Loucy (cell line): Measurements from ENCODE around the gene ZNF775.

Source experiments
- H2AFZ ChIP-seq: fragments of 200-600 bp; sonication (generic); 2 replicates; pipeline ENCODE4 v1.6.0; 2016; ENCODE audit warnings: antibody characterized with exemption, mild to moderate bottlenecking, low read length, moderate library complexity
- H3F3A ChIP-seq: fragments of 200-600 bp; 2 replicates; pipeline ENCODE4 v1.6.0; 2016; ENCODE audit warnings: antibody characterized with exemption, low read depth, mild to moderate bottlenecking
- H3K27me3 ChIP-seq: fragments of 200-600 bp; sonication (generic); 2 replicates; pipeline ENCODE4 v1.6.1; 2014; ENCODE audit warnings: low read length, mild to moderate bottlenecking; ENCODE audit not compliant: insufficient read depth, poor library complexity, severe bottlenecking
- H3K36me3 ChIP-seq: fragments of 200-600 bp; sonication (generic); 2 replicates; pipeline ENCODE4 v1.6.1; 2016; ENCODE audit warnings: low read length; ENCODE audit not compliant: insufficient read depth
- H3K4me1 ChIP-seq: fragments of 200-600 bp; sonication (generic); 2 replicates; pipeline ENCODE4 v1.5.1; 2014; ENCODE audit warnings: low read length, mild to moderate bottlenecking; ENCODE audit not compliant: insufficient read depth, poor library complexity, severe bottlenecking
- H3K4me2 ChIP-seq: fragments of 200-600 bp; sonication (generic); 2 replicates; pipeline ENCODE4 v1.6.0; 2014; ENCODE audit warnings: antibody characterized with exemption, low read length, low read depth, mild to moderate bottlenecking; ENCODE audit not compliant: poor library complexity, severe bottlenecking
- H3K4me3 ChIP-seq: fragments of 200-600 bp; sonication (generic); 2 replicates; pipeline ENCODE4 v1.5.1; 2014; ENCODE audit warnings: low read length, mild to moderate bottlenecking, mixed read lengths; ENCODE audit not compliant: poor library complexity, severe bottlenecking
- H3K79me2 ChIP-seq: fragments of 200-600 bp; sonication (generic); 2 replicates; pipeline ENCODE4 v1.6.1; 2014; ENCODE audit warnings: low read length; ENCODE audit not compliant: insufficient read depth
- H3K9ac ChIP-seq: fragments of 200-600 bp; sonication (generic); 2 replicates; pipeline ENCODE4 v1.6.0; 2014; ENCODE audit warnings: mild to moderate bottlenecking, low read depth, low read length, moderate library complexity; ENCODE audit not compliant: poor library complexity, severe bottlenecking
- H3K9me2 ChIP-seq: fragments of 200-600 bp; sonication (generic); replicated peaks from 2 replicates; pipeline ENCODE4 v1.6.1; 2016; ENCODE audit warnings: low read depth, low read length, mixed read lengths
- H3K9me3 ChIP-seq: fragments of 200-600 bp; sonication (generic); 2 replicates; pipeline ENCODE4 v1.6.1; 2014; ENCODE audit warnings: mild to moderate bottlenecking, antibody characterized with exemption, low read length, low read depth; ENCODE audit not compliant: insufficient read depth
- H4K20me1 ChIP-seq: fragments of 200-600 bp; sonication (generic); 2 replicates; pipeline ENCODE4 v1.6.0; 2014; ENCODE audit warnings: antibody characterized with exemption, low read length, mild to moderate bottlenecking; ENCODE audit not compliant: insufficient read depth, poor library complexity, severe bottlenecking
- EZH2phosphoT487 ChIP-seq: fragments of 200-600 bp; IDR thresholded peaks from 2 replicates; pipeline ENCODE4 v1.6.1; 2018; ENCODE audit warnings: antibody characterized with exemption, mild to moderate bottlenecking, moderate library complexity, borderline replicate concordance
- TF ChIP-seq, protein P1 (sequence below): fragments of 200-600 bp; sonication (generic); conservative IDR thresholded peaks from 2 replicates; pipeline ENCODE4 v1.5.1; 2014; ENCODE audit warnings: mild to moderate bottlenecking, antibody characterized with exemption, low read length

Gene ZNF775

DNA sequence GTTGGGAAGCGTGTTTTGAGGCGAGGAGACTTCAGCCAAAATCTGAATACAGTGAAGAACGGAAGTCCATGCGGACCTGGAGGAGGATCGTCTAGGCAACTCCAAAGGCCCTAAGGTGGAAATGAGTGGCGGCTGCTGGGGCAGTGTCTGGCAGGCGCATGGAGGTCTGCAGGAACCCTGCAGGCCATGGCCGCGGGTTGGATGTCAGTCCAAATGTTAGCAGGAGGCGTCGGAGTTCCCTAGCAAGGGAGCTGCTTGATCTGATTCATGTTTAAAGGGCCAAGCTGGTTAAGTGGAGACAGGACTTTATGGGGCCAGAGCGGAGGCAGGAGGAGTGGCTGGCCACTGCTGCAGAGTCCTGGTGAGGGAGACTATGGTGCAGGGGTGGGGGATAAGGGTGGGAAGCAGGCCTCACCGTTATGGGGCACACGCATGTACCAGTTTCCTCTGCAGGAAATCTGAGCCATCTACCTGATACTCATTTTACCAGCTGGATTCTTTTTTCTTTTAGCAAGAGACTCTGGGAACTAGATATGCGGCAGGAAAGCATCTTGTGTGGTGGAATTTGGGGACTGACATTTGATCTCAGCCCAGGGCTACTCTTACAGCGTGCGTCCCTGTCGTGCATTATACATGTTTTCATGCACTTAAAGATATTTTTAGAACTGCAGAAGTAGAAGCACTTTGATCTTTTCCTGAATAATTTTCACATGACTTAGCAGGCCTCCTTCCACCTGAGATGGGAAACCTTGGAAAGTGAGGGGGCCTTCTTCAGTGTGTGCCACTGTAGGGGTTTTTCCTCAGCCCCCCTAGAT, 17.1 kb upstream of the ZNF775 start:
- no peaks in the 10 kb centered on the region for H3K27me3 ChIP-seq
- H3F3A ChIP-seq = peaks cover 5% of the 10 kb centered on the region; the same call in 1 of the 2 replicates
- no peaks in the 10 kb centered on the region for H3K9me3 ChIP-seq
- TF ChIP-seq, protein P1, sequence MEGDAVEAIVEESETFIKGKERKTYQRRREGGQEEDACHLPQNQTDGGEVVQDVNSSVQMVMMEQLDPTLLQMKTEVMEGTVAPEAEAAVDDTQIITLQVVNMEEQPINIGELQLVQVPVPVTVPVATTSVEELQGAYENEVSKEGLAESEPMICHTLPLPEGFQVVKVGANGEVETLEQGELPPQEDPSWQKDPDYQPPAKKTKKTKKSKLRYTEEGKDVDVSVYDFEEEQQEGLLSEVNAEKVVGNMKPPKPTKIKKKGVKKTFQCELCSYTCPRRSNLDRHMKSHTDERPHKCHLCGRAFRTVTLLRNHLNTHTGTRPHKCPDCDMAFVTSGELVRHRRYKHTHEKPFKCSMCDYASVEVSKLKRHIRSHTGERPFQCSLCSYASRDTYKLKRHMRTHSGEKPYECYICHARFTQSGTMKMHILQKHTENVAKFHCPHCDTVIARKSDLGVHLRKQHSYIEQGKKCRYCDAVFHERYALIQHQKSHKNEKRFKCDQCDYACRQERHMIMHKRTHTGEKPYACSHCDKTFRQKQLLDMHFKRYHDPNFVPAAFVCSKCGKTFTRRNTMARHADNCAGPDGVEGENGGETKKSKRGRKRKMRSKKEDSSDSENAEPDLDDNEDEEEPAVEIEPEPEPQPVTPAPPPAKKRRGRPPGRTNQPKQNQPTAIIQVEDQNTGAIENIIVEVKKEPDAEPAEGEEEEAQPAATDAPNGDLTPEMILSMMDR = no peak
- no peak for TF ChIP-seq EZH2phosphoT487
- peaks cover 2% of the 10 kb centered on the region; the same call in 1 of the 2 replicates for H3K79me2 ChIP-seq
- no peak overlapping the region for H3K9ac ChIP-seq
- no peaks in the 10 kb centered on the region for H3K36me3 ChIP-seq
- no peaks in the 10 kb centered on the region for H4K20me1 ChIP-seq
- no peak overlapping the region for H2AFZ ChIP-seq
- no peak overlapping the region for H3K4me3 ChIP-seq
- peaks cover 60% of the 10 kb centered on the region for H3K4me1 ChIP-seq
- H3K4me2 ChIP-seq = peak overlapping the region; percentile 26
- H3K9me2 ChIP-seq = no peaks in the 10 kb centered on the region

DNA sequence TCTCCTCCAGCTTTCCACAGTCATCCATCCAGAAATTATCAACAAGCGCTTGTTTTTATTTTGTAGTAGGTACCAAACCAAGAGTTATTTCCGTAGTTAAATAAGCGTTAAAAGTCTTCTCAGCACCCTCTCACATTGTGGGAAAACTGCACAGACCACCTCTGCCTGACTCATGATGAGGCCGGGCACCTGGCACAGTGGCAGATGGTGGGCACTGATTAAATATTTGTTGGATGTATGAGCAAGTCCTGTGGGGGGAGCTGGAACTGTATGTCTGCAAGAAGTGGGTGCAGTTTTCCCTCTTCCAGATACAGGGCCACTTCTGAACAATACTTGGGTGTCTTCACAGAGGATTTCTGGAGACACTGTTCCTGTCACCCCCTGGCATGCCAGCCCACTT, 15.8 kb upstream of the ZNF775 start:
- Histone ChIP-seq H3K9ac (peak overlapping the region; percentile 44), H2AFZ (no peak overlapping the region), H3K4me3 (peak overlapping the region; percentile 7), H4K20me1 (no peaks in the 10 kb centered on the region), H3K9me2 (no peaks in the 10 kb centered on the region), H3K9me3 (no peaks in the 10 kb centered on the region), H3K27me3 (no peaks in the 10 kb centered on the region), H3K4me2 (peak overlapping the region; percentile 39), H3K4me1 (peaks cover 60% of the 10 kb centered on the region), H3K36me3 (no peaks in the 10 kb centered on the region), H3F3A (peaks cover 8% of the 10 kb centered on the region; the same call in 1 of the 2 replicates), H3K79me2 (peaks cover 8% of the 10 kb centered on the region)
- no peak for TF ChIP-seq EZH2phosphoT487
- TF ChIP-seq, protein P1 = no peak

DNA sequence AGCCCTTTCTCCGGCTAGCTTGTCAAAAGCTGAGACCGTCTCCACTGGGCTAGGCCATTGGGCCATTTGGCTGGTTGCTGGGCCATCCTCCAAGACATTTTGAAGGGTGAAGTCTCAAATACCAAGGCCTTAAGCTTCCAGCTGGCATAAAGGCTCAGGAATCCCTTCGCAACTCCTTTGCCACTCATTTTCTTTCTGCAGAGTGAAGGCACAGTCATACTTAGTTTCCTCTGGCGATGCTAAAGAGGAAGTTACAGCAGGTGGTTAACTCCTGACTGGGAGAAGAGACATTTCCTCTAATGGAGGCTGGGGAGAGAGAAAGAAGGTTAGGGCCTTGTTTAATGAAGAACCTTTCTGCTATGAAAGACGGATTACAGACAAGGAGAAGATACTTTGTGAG, 15.3 kb upstream of the ZNF775 start:
- peak overlapping the region; percentile 7 for H3K4me3 ChIP-seq
- peaks cover under 1% of the 10 kb centered on the region for H4K20me1 ChIP-seq
- peaks cover 2% of the 10 kb centered on the region for H3K27me3 ChIP-seq
- no peaks in the 10 kb centered on the region for H3K9me2 ChIP-seq
- H3K9me3 ChIP-seq = no peaks in the 10 kb centered on the region
- H3K36me3 ChIP-seq = no peaks in the 10 kb centered on the region
- peaks cover 8% of the 10 kb centered on the region; the same call in 1 of the 2 replicates for H3F3A ChIP-seq
- peaks cover 55% of the 10 kb centered on the region for H3K4me1 ChIP-seq
- H3K4me2 ChIP-seq = peak overlapping the region; percentile 39
- H3K9ac ChIP-seq = peak overlapping the region; percentile 44
- H2AFZ ChIP-seq = peak overlapping the region; percentile 53
- H3K79me2 ChIP-seq = peaks cover 13% of the 10 kb centered on the region
- TF ChIP-seq EZH2phosphoT487 = no peak
- TF ChIP-seq, protein P1 = no peak
